ENCODE measurements around the gene SLC17A2. TPM values are rescaled to one million over a fixed set of nuclear protein-coding genes. Genes with fewer than 3 reads are reported as not detected.

Gene SLC17A2
- total RNA-seq, 6 experiments from 2014 or later, result not detected

DNA sequence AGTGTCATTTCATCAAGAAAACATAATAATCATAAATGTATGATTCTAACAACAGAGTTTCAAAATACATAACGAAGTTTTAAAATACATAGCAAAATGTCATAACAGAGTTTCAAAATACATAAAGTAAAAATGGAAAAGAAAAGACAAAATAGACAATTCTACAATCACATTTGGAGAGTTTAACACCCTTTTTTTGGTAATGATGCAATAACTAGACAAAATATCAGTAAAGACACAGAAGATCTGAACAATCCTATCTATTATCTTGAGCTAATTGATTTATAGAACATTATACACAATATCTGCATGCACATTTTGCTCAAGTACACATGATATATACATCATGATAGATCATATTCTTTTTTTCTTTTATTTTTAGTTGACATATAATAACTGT is 13.4 kb upstream of the SLC17A2 start:
- H3K9me3 Mint-ChIP-seq, result no peaks in the 10 kb centered on the region
- DNase-seq, result no peak
- H3K4me1 Mint-ChIP-seq (ENCODE audit: low read depth), result no peaks in the 10 kb centered on the region; the same call in 1 of the 2 replicates
- no peak overlapping the region for H3K27ac Mint-ChIP-seq
- peaks cover 6% of the 10 kb centered on the region; the same call in 1 of the 2 replicates for H3K27me3 Mint-ChIP-seq (ENCODE audit: insufficient read depth)
- no peak overlapping the region for H3K4me3 Mint-ChIP-seq
- TF ChIP-seq, protein P1, sequence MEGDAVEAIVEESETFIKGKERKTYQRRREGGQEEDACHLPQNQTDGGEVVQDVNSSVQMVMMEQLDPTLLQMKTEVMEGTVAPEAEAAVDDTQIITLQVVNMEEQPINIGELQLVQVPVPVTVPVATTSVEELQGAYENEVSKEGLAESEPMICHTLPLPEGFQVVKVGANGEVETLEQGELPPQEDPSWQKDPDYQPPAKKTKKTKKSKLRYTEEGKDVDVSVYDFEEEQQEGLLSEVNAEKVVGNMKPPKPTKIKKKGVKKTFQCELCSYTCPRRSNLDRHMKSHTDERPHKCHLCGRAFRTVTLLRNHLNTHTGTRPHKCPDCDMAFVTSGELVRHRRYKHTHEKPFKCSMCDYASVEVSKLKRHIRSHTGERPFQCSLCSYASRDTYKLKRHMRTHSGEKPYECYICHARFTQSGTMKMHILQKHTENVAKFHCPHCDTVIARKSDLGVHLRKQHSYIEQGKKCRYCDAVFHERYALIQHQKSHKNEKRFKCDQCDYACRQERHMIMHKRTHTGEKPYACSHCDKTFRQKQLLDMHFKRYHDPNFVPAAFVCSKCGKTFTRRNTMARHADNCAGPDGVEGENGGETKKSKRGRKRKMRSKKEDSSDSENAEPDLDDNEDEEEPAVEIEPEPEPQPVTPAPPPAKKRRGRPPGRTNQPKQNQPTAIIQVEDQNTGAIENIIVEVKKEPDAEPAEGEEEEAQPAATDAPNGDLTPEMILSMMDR (IDR thresholded peaks at IDR 0.05), result no peak
- no peaks in the 10 kb centered on the region for H3K36me3 Mint-ChIP-seq (ENCODE audit: low read depth)

DNA sequence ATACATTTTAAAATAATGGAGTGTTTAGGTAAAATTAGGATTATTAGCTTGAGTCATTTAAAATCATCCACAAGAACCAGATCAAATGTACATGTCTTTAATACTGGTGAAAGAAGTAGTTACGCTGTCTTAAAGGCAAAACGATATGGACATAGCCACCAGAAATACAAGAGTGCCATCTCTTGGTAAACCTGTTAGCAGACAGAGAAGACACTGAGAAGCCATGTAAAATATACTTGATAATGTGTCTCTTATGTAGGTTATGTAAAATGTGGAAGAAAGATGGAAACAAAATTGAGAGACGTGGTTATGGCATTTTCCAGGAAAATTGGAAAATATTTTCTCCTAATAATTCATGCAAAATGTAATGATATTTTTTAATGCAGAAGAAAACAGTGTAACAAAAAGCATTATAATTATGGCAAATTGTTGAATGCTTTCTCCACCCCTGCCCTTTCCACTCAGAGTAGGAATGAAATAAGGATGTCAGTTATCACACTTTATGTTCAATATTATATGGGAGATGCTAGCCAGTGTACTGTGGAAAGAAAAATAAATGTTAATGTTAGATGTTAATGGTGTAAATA is 12.2 kb upstream of the SLC17A2 start:
- peaks cover 8% of the 10 kb centered on the region for H3K27me3 Mint-ChIP-seq (ENCODE audit: insufficient read depth)
- no peaks in the 10 kb centered on the region for H3K9me3 Mint-ChIP-seq
- H3K27ac Mint-ChIP-seq, result no peak overlapping the region
- DNase-seq, result peak; percentile 35
- no peaks in the 10 kb centered on the region for H3K36me3 Mint-ChIP-seq (ENCODE audit: low read depth)
- TF ChIP-seq, protein P1 (IDR thresholded peaks at IDR 0.05), result peak; percentile 65
- H3K4me1 Mint-ChIP-seq (ENCODE audit: low read depth), result no peaks in the 10 kb centered on the region; the same call in 1 of the 2 replicates
- no peak overlapping the region for H3K4me3 Mint-ChIP-seq

DNA sequence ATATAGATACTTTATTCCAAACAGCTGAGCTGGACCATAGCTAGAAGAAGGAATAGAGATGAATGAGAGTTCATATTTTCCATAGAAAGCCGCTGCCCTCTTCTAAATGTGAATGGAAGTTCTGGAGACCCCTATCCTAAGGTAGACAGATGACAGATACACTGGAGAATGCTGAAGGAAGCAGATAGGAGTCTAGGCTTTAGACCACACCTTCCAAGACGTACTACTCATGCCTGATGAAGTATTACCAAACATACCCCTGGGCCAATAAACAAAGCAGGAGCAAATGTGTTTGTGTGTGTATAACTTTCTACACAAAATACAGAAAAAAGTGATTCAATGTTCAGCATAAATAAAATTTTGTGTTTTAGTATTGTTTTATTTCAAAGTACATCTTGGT is 9.1 kb upstream of the SLC17A2 start:
- Mint-ChIP-seq H3K4me1 (ENCODE audit: low read depth) (no peaks in the 10 kb centered on the region), H3K27me3 (ENCODE audit: insufficient read depth) (peaks cover 5% of the 10 kb centered on the region), H3K27ac (no peak overlapping the region), H3K36me3 (ENCODE audit: low read depth) (no peaks in the 10 kb centered on the region), H3K9me3 (no peaks in the 10 kb centered on the region), H3K4me3 (no peak overlapping the region)
- no peak for DNase-seq
- TF ChIP-seq, protein P1 (IDR thresholded peaks at IDR 0.05), result no peak

DNA sequence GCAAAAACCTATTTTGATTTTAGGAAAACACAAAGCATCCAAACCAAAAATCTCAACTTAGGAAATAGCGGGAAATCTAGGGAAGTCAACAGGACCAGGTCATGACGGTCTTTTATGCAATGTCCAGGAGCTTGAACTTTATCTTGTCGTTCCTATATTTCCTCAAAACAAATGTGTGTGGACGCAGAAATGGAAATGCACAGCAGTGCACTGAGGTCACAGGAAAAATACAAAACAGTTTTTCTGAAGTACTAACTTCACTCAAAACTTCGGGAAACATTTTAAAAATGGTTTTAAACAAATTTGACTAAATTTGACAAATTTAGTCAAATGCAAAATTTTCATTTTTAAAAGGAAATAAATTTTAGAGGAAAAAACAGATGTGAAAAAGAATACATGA is 5.5 kb upstream of the SLC17A2 start:
- Mint-ChIP-seq H3K4me3 (no peak overlapping the region), H3K4me1 (ENCODE audit: low read depth) (no peaks in the 10 kb centered on the region), H3K9me3 (no peaks in the 10 kb centered on the region), H3K27me3 (ENCODE audit: insufficient read depth) (peaks cover 5% of the 10 kb centered on the region), H3K27ac (no peak overlapping the region), H3K36me3 (ENCODE audit: low read depth) (no peaks in the 10 kb centered on the region)
- no peak for DNase-seq
- TF ChIP-seq, protein P1 (IDR thresholded peaks at IDR 0.05), result no peak

DNA sequence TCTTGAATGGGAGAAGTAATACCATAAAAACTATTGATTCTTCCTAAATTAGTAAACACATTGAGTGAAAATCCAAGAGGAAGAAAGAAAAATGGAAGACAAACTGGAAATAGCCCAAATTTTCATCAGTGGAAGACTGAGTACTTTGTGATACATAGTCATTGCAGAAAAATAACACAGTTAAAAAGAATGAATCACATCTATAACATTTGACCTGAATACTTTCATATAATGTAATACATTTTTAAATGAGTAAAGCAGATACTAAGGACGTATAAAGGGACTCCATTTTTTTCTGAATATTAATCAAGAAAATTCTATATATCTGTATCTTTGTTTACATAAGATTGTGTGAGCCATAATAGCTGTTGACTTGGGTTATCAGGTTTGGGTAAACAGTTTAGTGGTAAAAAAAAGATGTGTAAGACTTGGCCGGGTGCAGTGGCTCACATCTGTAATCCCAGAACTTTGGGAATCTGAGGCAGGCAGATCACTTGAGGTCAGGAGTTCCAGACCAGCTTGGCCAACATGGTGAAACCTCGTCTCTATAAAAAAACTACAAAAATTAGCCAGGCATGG is 4.3 kb upstream of the SLC17A2 start:
- Mint-ChIP-seq H3K4me1 (ENCODE audit: low read depth) (no peaks in the 10 kb centered on the region), H3K27ac (no peak overlapping the region), H3K4me3 (no peak overlapping the region), H3K27me3 (ENCODE audit: insufficient read depth) (peaks cover 3% of the 10 kb centered on the region), H3K9me3 (no peaks in the 10 kb centered on the region), H3K36me3 (ENCODE audit: low read depth) (no peaks in the 10 kb centered on the region)
- TF ChIP-seq, protein P1 (IDR thresholded peaks at IDR 0.05), result no peak
- DNase-seq, result peak; percentile 3
